Activated naive CD4-positive, alpha-beta T cell treated with anti-CD3 and anti-CD28 coated beads, Interleukin-2, amount 50 U/mL, for 16 hours (primary cell): ENCODE data around the gene AGAP1.
"Not testable (repeated sequence)": the region's sequence is repeated elsewhere in the genome, so short reads cannot be mapped to it uniquely, and the experiment has no call there.

Source experiments
- DNase-seq: peaks from one replicate; pipeline ENCODE4 v3.0.0-alpha.2; 2020

The AGAP1 gene

DNA sequence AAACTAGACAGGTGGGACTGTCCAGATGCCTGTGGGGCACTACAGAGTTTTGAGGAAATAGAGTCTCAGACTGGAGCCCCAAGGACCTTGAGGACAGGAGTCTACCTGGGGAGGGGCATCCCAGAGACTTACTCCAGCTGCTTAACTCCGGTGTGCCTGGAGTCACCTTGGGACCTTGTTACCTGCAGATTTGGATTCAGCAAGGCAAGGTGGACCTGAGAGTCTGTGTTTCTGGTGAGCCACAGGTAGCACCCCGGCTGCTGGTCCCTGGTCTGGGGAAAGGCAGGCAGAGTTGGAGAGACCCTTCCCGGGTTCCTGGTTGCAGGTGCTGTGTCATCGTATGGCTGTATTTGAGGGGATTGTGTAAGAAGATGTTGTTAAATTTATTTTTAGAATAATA is 102.4 kb downstream of the AGAP1 start:
- no peak for DNase-seq

DNA sequence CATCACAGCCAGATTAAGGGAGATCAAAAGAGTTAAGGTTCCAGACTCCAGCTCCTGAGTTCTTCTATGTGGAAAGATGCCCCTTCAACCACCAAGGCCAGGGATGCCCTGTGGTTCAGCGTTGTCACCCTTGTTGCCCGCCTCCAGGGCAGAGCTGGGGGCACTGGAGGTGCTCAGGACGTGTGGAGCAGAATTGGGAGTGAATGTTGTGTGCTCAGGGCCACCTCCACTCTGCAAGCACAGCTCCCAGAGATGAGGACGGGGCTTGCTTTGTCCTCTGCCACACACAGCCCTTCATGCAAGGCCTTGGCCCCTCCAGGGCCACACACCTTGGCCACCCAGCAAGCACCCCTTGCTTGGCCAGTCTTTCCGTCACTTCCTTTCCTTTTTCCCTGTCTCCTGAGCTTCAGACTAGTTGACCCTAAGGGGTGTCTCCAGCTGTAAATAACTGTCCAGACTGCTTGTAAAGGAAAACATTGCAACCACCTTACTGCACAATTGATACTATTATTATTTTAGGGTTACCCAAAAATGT is 103.3 kb downstream of the AGAP1 start:
- no peak for DNase-seq

DNA sequence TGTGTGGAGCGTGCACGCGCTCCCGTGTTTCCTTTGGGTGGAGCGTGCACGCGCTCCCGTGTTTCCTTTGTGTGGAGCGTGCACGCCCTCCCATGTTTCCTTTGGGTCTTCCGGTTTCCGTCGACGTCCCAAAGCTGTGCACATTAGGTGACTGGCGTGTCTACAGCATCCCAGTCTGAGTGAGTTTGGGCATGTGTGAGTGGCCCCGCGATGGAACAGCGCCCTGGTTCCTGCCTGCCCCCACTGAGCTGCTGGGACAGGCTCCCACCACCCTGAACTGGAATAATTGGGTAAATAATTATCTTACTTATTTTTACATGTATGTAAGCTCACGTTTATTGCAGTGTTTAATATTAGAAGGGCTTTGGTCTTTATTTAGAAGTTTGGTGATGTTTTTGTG is 104.2 kb downstream of the AGAP1 start:
- DNase-seq: no peak

- no peak for DNase-seq
Measured at GRCh38 chr2:235598532-235599531, 105.0 kb downstream of the AGAP1 start.

- no peak for DNase-seq
Measured at GRCh38 chr2:235599596-235600338, 105.9 kb downstream of the AGAP1 start.

- no peak for DNase-seq
Measured at GRCh38 chr2:235600406-235600805, 106.6 kb downstream of the AGAP1 start.

DNA sequence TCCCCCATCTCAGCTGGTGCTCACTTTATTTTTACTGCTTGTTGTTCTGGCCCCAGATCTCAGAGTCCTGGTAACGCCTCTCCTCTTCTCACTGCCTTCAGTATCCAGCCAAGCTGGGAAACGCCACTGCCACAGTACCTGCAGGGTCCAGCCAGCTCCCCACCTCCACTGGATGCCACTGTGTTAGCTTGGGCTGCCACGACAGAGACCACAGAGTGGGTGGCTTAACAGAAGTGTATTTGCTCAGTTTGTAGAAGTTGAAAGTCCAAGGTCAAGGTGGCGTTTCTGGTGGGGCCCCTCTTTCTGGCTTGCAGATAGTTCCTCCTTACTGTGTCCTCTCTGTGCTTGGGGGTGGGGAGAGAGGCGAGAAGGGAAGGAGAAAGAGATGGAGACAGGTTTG is 107.1 kb downstream of the AGAP1 start:
- no peak for DNase-seq

DNA sequence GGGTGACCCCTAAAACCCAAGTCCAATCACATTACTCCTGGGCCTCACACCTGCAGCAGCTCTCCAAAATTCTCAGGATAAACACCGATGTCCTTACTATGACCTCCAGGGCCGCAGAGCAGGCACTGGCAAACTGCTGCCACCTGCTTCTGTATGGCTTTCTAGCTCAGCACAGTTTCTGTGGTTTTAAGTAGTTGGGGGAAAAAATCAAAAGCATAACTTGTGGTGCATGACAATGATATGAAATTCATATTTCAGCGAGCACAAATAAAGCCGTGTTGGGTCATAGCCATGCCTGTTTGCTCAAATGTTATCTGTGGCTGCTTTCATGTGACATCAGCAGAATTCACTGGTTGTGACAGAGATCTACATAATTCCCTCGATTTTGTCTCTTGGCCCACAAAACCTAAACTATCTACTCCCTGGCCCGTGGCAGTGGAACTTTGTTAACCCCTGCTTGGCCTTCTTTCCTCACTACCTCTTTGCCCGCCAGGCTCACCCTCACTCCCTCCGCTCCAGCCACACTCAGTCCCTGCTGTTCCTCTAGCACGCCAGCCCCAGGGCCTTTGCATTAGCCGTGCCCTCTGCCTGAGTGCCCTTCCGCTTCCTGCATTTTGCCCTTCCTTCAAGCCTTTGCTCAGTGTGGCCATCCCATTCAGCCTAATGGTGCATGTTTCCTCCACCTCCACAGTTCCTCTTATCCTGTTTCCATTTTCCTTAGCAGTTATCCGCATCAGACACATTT is 108.3 kb downstream of the AGAP1 start:
- DNase-seq: no peak

DNA sequence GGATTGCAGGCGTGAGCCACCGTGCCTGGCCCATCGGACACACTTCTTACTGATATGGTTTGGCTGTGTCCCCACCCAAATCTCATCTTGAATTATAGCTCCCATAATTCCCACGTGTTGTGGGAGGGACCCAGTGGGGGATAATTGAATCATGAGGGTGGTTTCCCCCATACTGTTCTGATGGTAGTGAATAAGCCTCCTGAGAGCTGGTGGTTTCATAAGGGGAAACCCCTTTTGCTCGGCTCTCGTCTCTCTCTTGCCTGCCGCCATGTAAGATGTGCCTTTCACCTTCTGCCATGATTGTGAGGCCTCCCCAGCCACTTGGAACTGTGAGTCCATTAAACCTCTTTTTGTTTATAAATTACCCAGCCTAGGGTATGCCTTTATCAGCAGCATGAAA is 109.1 kb downstream of the AGAP1 start:
- DNase-seq: not testable (repeated sequence)

DNA sequence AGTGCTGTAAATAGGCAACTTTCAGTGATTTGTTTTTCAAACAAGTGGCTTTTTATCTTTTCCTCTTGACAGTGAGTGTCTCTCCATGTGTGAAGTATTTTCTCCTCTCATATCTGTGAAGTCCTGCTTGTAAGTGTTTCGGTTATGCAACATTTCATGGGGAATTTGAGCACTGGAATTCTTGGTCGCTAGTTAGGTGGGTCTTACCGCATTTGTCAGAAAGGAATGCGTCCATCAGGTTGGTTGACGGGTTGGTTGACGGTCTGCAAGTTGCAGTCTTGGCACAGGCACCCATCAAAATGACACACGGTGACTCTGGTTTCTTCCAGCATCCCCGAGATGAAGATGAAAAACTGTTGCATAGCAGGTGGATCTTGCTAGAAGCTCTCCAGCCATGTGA is 109.8 kb downstream of the AGAP1 start:
- DNase-seq: no peak

GRCh38 chr2:235605312-235606003 is 111.6 kb downstream of the AGAP1 start:
- DNase-seq: no peak

DNA sequence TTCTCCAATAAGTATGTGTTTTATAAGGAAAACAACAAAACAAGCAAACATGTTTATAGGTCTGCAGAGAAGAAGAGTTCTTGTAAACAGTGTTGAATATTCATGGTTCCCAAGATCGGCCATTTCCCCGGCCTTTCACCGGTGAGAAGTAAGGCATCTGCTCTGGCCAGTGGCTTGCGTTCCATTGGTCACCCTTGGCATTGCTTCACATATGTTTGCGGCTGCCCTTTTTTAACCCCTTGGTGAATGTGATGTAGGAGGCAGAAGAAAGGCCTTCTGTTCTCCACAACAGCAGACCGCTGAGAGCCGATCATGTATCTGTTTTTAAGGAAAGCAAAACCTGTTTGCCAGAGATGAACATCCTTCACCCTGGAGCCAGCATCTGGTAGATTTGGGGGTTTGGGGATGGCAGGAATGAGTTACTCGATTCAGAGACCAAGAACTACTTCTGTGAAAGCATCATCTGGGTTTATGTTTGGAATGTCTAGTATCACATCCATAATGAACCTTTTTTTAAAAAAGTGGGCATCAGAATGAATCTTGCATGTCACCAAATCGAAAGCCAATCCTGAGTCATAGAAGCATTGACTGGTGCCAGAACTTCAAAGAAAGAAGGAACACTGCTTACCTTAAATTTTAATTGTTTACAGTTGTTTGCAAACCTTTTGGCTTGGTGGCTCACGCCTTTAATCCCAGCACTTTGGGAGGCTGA is 112.3 kb downstream of the AGAP1 start:
- no peak for DNase-seq

DNA sequence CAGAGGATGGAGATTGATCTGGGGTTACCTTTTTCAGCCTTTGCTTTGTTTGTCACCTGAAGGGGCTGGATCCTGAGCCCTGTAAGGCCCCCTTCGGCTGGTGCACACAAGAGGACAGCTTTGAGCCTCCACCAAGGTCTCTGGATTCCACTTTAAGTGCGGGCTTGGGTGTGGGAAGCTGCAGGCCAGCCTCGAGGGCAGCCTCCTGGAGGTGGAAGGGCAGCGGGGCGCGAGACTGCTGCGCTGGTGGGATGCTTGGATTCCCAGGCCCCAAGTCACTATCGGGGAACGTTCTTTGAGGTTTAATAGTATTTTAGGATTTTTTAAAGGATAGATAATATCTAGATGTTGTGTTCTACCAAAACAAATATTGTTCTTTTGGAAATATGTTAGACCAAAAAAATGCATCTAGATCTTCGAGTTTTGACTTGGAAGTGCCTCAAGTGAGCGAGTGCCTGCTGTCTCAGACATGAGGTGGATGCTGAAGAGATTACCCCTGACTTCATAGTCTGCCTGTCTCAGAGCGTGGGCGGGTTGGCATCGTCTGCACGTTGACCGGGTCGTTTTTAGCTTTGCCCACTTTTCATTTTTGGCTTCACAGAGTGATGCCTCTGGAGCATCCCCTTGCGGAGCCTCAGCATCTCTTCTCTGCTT is 113.8 kb downstream of the AGAP1 start:
- DNase-seq: no peak

GRCh38 chr2:235608200-235608887 is 114.5 kb downstream of the AGAP1 start:
- no peak for DNase-seq

- DNase-seq: no peak
Measured at GRCh38 chr2:235609321-235609720, 115.5 kb downstream of the AGAP1 start.

DNA sequence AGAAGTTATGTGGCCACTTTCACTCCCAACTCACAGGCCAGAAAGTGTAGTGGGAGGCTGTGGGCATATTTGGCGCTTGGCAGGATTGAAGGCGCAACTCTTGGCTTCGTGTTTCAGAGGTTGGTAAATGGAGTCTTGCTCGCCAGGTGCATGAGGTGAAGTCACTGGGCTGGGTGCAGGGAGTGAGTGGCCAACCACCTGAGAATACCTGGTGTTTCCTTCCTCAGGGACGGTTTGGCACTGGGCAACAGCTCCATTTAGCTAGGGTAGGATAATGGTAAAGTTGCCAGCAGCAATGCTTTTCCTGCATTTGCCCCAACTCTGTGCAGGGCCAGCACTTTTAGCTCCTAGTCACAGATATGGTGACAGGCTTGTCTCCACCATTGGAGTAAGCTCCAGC is 115.9 kb downstream of the AGAP1 start:
- no peak for DNase-seq

DNA sequence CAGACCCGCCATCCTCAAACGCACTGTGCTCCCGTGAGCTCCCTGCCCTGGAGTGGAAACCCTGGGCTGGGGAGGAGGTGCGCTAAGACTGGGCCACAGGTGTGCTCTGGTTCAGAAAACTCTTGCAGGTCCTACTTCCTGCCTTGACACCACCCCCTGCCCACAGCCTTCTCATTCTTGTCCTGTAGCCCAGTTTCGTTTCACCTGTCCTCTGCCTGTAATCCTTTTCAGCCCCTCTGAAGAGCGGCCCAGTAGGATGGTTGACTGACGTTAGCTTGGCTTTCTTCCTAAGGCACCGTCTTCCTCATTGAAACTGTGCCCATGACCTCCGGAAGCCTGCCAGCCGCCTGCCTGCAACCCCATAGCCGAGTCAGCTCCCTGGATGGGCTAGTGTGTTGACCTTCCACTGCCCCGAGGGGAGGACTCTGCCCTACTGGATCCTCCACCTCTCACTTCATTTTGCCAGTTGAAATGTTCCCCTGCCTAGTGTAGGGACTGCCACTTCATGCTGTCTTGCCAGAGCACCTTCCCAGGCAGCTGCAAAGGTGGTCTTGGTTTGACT is 116.9 kb downstream of the AGAP1 start:
- DNase-seq: no peak

GRCh38 chr2:235611349-235611748 is 117.5 kb downstream of the AGAP1 start:
- DNase-seq: no peak

DNA sequence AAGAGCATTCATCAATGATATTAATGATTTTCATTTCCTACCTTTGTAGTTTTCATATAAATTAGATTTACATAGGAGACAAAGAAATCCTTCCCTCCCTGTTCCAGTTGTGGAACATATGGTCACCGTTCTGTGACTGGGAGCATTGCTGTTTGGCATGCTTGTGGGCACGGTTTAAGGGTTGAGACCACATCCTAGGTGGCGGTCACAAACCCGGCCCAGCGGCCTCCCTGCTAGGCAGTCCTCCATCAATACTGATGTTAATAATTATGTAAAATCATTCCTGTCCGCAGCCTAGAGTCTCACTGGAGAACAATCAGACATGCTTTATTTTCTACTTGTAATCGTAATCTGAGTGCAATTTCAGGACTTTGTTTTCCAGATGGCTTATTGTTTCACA is 117.9 kb downstream of the AGAP1 start:
- DNase-seq: no peak
